HG02642 (cell line): ENCODE measurements around the gene TAF10.

ENCODE experiments used
- ATAC-seq: cut with Tn5 transposase; IDR thresholded peaks from one replicate; pipeline ENCODE4 v1.9.1; 2021; ENCODE audit warnings: mild to moderate bottlenecking; ENCODE audit not compliant: unreplicated experiment, poor library complexity

TAF10 gene

DNA sequence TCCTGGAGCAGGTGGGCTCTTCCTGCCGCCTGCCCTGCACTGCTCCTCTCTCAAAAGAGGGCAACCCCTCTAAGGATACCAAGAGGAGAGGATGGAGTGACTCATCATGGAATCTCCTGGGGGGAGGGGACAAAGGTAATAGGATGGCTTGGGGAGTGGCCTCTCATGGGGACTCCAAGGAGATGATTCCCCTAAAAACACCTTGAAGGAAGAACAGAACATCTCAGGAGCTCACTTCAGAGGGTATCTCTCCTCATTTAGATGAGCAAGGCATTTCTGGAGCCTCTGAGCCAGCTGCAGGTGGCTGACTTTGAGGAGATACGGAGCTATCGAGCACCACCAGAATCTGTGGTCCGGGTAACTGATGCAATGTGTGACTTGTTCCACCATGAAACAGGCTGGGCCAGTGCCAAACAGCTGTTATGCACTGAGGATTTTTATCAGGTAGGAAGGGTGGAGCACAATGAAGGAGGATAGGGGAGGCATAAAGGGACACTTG, 48.8 kb downstream of the TAF10 start:
- no peak for ATAC-seq

DNA sequence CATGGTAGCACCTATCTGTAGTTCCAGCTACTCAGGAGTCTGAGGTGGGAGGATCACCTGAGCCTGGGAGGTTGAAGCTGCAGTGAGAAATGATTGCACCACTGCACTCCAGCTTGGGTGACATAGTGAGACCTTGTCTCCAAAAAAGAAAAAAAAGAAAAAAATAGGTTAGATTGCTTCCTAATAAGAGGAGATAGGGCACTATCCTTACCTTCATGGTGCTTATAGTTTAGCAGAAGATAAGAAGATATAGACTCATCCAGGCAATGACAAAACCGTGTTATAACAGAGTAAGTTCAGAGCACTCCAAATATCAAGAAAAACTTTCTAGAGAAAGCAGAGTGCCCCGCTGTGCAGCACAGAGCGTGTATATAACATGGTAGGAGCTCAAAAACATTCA, 50.7 kb downstream of the TAF10 start:
- ATAC-seq: no peak
